ENCODE measurements around the gene TMPRSS13.

GRCh38 chr11:117966908-117967307 lies 37.7 kb upstream of the TMPRSS13 start:
- TF ChIP-seq KLF1 (tag; IDR thresholded peaks at IDR 0.05) (no peak), ZNF23 (CRISPR knock-in tag; IDR thresholded peaks at IDR 0.05) (no peak), PHF21A (IDR thresholded peaks at IDR 0.05; ENCODE audit: borderline replicate concordance, low read depth) (no peak), SP1 (CRISPR knock-in tag; IDR thresholded peaks at IDR 0.05) (no peak), POLR2AphosphoS5 (IDR thresholded peaks at IDR 0.05; ENCODE audit: control insufficient read depth, insufficient read depth, low read depth, low read length) (no peak), ELK1 (CRISPR knock-in tag; IDR thresholded peaks at IDR 0.05) (no peak), ZBTB43 (CRISPR knock-in tag; IDR thresholded peaks at IDR 0.05) (no peak), ETV1 (tag; conservative IDR thresholded peaks at IDR 0.05; ENCODE audit: low read depth) (no peak), SRSF7 (optimal IDR thresholded peaks at IDR 0.05; ENCODE audit: low read depth, low read length) (no peak)

Data from K562 (cell line).